GOT3 (cell line): Measurements from ENCODE around the gene VEPH1.

Experiments used
- DNase-seq: peaks from one replicate; lab custom pipeline; 2025; ENCODE audit warnings: mixed read lengths; lab: John Stamatoyannopoulos, UW

Gene VEPH1

DNA sequence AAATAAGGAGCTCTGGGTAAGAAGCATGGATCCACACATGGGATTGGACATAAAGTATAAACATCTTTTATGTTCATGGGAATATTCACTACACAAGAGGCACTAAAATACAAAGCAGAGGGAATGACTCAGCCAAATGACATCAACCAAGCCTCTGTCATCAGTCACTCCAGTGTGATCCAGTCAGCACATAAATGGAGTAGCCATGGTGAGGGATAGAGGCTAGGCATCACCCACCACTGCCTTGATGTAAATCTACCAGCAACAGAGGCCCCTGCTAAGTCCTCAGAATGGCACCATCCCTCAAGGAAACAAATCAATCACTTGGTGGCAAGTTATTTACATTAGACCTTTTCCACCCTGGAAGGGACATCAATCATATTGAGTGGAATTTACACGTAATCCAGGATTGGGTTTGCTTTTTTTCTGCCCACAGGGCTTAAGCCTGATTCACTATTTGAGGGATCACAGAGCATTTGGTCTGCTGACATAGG, 27.2 kb downstream of the VEPH1 start:
- no peak for DNase-seq

DNA sequence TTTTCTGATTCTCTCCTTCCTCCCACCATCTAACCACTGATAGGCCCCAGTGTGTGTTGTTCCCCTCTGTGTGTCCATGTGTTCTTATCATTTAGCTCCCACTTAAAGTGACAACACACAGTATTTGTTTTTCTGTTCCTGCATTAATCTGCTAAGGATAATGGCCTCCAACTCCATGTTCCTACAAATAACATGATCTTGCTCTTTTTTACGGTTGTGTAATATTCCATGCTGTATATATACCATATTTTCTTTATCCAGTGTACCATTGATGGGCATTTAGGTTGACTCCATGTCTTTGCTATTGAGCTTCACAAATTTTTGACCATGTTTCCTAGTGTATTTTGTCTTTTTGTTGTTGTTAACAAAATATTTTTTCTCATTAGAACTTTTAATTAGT, 30.6 kb downstream of the VEPH1 start:
- no peak for DNase-seq

DNA sequence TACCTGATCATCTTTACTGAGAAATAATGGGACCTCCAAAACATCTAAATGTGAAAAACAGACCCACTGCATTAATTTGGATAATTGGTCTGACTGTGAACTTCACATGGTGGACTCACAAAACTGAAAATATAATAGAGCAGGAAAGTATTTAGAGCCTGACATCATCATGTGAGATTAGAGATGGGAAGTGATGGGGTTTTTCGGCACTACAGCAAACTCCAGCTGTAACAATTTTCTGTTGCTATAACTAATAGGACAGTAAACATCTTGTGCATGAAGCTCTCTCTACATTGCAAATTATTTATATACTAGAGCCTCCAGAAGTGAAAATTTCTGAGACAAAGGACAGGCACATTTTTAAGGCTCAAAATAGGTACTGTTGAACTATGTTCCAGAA, 32.2 kb downstream of the VEPH1 start:
- DNase-seq = no peak

DNA sequence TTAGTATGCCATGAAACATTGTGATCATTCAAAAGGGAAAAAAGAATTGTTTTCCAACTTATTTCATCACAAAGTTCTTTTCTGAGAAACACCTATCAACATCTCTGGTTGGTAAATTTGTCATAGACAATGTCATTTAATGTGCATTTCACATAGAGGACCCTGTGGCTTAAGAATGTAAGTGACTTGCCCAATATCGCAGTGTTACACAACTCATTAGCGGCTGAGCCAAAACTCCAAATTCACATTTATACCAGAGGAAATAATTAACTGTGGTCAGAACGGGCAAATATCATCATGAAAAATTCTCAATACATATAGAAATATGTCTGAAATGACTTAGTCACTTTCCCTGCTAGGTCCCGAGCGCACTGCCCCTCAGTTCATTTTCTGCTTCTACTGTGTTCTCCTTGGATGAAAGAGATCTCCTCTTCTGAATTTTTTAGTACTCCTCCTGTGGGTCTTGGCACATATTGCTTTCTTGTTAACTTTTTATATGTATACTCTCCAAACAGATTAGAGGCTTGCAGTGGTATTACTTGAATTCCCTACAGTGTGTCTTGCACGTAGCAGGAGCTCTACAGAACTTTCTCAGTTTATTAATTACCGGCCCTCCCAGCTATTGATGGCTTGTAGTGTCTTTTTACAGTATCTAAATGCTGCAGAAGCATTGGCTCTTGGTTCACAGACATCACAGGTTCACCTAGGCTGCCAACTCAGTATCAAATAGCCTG, 33.5 kb downstream of the VEPH1 start:
- DNase-seq = no peak

DNA sequence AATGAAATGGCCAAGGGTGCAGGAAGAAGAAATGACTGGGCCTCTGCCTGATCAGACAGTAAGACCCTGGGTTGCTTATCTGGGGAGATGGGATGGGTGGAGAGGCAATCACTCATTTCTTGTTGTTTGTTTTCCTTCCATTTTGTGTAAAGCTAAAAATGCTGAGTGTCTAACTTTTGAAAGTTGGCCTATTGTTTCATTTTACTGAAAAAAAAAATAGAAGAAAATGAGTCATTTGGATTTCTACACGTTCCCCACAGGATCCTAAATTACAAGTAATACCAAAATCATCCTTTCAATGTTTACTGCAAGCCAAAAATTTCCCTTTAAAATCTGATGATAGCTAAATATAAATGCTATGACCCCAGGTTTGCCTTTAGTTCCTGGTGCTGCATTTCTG, 36.0 kb downstream of the VEPH1 start:
- no peak for DNase-seq

DNA sequence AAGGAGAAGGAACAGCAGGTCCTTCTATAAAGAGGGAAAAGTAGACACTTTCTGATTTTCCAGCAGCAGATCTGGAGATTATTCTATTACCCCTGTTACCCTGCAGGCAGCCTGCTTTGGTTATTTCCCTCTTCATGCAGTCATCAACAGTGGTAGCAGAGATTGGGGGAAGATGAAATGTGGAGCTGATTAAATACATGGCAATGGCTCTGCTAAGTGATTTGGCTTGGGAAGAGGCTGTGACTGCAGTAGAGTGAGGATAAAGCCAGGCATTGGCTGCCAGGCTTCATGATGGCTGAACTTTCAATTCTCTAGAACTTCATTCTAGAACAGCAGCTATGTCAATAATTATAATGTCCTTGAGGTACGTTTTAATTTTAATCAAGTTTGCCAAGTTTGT, 37.5 kb downstream of the VEPH1 start:
- DNase-seq = no peak

DNA sequence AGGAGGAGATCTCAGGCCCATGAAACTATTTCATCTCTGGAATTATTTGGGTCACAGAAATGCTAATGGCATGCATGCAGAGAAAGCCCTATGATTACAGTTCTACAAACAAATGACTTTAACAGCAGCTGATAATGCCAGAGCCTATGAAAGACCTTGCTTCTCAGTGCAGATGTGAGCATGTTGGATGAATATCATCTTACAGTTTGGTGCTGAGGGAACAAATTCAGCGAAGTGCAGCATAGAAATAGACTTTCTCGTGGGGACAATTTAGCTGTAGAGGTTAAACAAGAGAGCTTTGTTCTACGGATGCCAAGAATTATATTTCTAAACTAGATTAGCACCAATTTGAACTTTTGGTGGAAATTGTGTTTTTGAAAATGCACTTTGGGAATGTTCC, 38.9 kb downstream of the VEPH1 start:
- DNase-seq = no peak

DNA sequence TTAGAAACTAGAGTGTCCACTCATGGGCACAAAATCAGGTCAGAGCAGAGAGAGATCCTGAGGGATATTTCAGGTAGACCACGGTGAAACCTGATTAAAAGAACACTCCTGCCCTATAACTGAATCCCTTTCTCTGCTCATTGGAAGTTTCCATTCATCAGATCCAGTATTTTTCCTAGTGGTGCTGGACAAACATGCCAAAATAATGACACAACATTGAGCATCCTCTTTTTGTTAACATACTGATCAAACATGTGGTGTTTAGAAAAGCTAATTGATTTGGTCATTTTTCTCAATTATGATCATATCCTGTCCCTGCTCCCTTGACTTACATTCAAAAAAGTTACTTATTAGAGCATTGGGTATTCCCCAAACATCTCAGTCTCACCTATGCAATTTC, 39.4 kb downstream of the VEPH1 start:
- no peak for DNase-seq

DNA sequence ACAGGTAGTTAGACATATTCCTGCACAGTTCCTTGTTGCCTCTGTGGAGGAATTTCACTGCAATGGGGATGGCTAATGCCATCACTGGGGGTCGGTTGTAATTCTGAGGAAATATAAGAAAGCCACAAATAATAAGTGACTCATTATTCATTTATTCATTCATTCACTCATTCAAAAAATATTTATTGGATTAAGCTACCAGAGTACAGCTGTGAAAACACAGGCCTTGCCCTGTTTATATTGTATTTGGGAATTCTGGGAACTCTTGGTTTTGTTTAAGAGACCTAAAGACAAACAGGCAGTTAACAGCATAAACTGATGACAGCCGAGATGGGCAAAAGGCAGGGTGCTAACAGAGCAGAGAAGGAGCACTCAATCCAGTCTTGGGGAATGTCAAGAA, 43.0 kb downstream of the VEPH1 start:
- no peak for DNase-seq

DNA sequence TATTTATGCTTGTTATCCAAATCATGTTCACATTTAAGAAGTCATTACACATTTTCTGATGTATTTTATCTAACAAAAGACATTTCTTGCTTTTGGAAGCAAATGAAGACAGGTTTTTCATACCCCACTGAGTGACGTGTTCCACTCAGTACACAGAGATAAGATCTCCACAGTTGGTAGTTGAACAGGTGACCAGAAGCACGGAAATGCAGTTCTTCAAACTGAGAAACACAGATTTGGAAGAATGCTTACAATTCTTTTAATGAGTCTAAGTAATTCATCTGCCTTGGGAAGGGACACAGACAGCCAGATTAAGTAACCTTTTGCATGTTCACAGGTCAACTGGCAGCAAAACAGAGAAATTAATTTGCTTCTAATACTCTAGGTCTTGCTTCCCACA, 43.5 kb downstream of the VEPH1 start:
- DNase-seq = no peak

DNA sequence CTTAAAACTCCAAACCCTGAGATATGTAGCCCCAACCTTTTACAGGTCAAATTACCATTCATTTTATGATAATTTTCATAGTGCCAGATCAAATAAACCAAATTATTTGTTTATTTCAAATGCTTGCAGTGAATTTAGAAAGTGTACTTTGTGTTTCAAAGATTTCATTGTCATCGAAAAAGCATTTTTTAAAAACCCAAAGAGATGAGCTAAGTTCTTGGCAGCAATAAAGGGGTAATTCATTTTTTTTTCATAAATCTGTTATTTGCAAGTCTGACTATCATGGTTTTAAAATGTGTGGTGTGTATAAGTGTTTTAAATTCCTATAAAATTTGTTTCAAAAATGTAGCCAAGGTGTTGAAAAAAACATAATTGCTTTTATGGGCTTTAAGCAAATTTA, 49.4 kb downstream of the VEPH1 start:
- DNase-seq = no peak

DNA sequence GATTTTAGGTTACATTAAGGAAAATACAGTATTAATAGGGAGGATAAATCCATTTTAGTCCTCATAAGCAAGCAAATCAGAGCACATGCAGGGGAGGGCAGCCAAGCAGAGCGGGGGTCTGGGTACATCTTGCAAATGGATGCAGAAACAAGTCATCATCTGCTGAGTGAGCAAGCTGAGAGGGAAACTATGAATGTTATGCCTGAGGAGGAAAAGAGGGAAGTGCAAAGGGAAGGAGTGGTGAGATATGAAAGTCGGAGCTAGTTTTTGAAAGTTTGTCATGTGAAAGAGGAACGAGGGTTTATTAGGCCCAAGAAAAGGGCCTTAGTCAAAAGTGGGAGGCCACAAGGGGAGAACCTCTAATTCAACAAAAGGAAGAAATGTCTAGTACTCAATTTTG, 51.1 kb downstream of the VEPH1 start:
- no peak for DNase-seq

DNA sequence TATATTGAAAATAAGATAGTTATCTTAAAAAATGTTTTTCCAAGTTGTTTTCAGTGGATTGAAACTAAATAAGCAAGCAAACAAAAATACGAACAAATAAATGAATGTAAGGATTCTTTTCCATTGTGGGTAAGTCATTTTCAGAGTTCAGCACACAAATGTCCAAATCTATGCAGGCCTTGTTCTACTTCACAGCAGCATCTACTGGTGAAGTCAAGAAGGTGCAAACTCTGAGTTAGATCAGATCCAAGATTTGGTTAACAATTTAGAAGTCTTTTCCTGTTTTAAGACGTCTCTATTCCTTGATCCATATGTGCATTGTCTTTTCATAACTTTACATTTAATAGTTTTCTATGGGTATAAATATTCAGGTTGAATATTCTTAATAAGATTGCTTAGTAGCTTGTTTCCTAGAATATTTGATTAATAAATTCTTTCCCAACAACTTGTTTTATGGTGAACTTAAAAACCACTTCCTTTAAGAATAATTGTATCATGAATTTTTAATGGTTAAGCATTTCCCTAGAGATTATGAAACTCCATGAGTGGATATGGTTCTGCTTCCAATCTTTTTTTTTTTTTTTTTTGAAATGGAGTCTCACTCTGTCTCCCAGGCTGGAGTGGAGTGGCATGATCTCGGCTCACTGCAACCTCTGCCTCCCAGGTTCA, 56.1 kb downstream of the VEPH1 start:
- no peak for DNase-seq

DNA sequence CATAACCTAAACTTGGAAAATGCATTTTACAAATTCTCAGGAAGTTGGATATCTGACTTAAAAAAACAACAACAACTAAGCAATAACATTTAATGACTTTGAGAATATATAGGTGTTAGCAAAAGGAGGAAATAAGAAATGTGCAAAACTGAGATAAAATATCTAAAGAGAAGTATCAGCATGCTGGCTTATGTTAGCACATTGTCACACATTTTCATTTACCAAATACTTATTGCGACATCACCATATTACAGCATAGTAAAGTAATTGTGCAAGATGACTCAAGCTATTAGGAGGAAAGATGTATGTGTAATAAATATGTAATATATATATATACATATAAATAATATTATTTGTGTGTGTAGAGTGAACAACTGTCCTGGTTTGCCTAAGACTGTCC, 57.4 kb downstream of the VEPH1 start:
- no peak for DNase-seq

DNA sequence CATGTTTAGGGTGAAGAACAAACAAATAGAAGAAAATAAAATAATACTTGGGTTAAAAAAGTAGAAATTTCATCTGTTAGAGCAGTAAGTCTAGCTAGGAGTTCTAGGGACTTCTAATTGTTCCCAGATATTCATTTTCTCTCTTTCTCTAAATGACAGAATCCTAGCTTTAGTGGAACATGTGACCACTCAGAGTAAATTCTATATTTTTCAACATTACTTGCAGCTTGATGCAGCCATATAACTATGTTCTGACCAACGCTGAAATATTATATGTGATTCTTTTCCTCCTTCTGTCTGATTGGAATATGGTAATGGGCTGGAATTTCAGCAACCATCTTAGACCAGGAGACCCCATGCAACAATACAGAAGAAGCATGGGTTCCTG, 58.4 kb downstream of the VEPH1 start:
- DNase-seq = no peak

DNA sequence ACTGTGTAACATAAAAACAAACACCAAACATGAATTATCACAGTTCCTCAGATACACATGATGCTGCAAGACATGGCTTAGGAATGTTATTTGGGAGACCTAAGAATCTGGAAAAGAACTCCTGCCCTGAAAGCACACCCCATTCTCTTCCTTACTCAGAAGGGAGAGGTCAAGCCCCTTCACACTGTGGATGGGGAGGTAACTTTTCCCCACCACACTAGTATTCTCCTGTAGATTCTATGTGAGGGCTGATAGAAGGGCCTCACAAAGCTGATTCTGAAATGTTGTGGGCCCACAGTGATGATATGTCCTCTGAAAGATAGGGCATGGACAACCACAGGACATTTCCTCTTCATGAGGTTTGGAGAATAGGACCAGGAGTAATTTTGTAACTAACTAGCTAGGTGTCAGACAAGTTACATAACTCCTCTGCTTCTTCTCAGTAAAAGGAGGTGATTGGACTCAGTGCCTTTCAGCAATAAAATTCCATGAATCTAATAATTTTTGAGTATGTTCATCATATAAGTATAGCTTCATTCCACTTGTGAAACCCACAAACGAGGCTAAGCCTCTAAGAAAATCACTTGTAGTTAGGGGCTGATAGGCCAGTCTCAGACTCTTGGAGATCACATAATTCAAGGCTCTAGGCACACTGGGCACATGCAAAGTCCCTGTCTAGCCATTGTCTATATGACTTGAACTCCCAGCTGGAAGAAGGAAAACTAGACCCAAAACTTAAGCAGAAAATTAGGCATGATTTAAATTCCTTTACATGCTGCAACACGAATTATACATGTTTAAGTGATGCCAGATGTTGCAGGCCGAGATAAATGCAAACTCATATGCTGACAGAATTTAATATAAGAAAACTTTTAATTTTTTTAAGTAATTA, 59.1 kb downstream of the VEPH1 start:
- DNase-seq = no peak

DNA sequence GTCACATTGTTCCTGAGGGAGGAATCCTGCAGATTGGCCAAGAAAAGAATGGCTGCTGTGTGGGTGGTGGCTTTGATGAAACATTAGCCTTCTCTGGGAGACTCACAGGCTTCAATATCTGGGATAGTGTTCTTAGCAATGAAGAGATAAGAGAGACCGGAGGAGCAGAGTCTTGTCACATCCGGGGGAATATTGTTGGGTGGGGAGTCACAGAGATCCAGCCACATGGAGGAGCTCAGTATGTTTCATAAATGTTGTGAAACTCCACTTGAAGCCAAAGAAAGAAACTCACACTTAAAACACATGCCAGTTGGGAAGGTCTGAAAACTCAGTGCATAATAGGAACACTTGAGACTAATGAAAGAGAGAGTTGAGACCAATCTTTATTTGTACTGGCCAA, 60.5 kb downstream of the VEPH1 start:
- DNase-seq = no peak

DNA sequence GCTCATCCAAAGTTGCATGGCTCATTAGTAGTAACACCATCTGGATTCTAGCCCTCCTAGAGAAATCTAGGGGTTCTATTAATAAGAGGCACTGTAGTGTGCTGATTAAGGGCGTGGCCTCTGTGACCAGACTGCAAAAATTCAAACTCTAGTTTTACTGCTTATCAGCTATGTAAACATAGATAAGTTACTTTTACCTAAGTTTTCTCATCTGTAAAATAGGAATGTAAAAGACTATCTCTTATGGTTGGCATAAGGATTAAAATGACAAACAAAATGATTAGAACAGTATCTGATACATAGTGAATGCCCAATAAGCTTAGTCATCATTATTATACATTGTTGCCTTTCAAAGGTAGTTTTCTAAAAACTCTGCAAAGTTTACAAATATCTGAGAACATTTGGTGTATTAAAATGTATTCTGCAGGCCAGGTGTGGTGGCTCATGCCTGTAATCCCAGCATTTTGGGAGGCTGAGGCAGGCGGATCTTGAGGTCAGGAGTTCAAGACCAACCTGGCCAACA, 62.1 kb downstream of the VEPH1 start:
- DNase-seq = no peak

DNA sequence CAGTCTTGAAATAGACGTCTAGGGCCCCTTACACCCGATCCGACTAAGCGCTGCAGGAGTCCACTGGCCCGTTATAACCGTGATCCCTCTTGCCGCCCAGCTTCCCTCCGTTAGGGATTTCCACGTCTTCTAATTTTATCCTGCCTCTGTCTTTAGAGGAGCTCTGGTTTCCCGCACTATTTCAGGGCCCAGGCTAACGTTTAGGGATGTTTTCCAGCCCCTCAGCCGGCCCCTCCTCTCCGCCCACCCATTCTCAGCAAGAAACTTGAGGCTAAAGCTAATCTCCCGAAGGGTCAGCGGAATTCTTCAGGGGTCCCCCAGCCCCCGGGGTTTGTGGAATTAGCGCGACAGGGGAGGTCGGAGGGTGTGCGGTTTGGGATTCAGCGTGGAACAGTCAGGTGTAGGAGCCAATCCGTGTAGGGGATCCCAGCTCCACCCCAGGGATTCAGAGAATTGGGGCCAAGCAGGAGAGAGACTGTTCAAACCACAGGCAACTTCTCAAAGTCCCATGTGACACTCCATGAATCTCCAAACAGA, 65.0 kb downstream of the VEPH1 start:
- DNase-seq = no peak

DNA sequence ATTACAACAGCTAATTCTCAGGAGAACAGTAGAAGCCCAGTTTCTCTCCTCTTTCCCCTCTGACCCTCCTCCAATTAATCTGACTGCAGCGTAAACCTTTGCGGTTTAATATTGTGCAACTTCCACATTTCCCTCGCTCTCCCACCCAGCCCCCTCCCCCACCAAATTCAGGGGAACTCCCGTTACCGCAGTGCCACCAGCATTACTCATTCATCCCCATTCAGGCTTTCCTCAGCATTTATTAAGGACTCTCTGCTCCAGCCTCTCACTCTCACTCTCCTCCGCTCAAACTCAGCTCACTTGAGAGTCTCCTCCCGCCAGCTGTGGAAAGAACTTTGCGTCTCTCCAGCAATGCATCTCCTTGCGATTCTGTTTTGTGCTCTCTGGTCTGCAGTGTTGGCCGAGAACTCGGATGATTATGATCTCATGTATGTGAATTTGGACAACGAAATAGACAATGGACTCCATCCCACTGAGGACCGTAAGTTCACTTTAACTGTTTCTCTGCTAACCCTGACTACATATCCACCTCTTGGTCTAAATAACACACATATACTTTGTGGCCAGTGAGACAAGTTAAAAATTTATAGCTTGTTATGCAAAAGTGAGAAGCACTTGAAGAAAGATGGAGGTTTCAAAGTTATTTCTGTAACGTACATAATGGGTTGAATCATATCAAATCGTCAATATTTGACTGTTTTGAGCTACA, 66.5 kb downstream of the VEPH1 start, which contains the start of gene PTX3:
Gene PTX3, plus strand, starts transcription at position 268 of the 709 bp plus-strand sequence. Its CDS starts 84 bp downstream, at position 352.
- peak; percentile 51 for DNase-seq

DNA sequence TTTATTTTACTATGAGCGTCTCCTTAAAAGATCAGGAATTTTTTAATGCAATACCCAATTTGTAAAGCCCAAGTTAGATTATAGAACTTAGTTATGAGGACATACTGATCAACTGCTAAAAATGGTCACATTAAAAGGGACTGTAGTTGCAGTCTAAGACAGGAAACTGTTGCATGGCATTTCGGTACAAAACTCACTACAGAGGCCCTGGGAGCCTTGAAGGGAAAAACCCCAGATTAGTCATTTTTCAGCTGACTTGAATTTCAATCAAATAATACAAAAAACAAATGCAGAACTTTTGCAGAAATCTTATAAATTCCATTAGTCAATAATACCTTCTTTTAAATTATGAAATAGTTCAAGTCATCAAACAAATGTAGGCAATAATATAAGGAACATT, 73.5 kb downstream of the VEPH1 start:
- no peak for DNase-seq
